ENCODE measurements around the gene KCNIP4.
"Not testable (repeated sequence)": the region's sequence is repeated elsewhere in the genome, so short reads cannot be mapped to it uniquely, and the experiment has no call there.

The KCNIP4 gene

GRCh38 chr4:21452931-21453330 is 495.6 kb downstream of the KCNIP4 start:
- DNase-seq: no peak

GRCh38 chr4:21451032-21451431 is 497.5 kb downstream of the KCNIP4 start:
- DNase-seq: no peak

GRCh38 chr4:21450331-21450730 is 498.2 kb downstream of the KCNIP4 start:
- no peak for DNase-seq

- no peak for DNase-seq
These were observed 501.1 kb downstream of the KCNIP4 start for GRCh38 chr4:21447301-21448054.

- no peak for DNase-seq
These were observed 528.4 kb downstream of the KCNIP4 start for GRCh38 chr4:21420166-21420565.

GRCh38 chr4:21415728-21416127 is 532.8 kb downstream of the KCNIP4 start:
- DNase-seq: no peak

- no peak for DNase-seq
These were observed 534.7 kb downstream of the KCNIP4 start for GRCh38 chr4:21413807-21414370.

GRCh38 chr4:21411086-21411485 is 537.5 kb downstream of the KCNIP4 start:
- DNase-seq: no peak

GRCh38 chr4:21410372-21410771 is 538.2 kb downstream of the KCNIP4 start:
- DNase-seq: no peak

- no peak for DNase-seq
These were observed 560.9 kb downstream of the KCNIP4 start for GRCh38 chr4:21387683-21388082.

- DNase-seq: no peak
These were observed 562.3 kb downstream of the KCNIP4 start for GRCh38 chr4:21386166-21386780.

GRCh38 chr4:21385706-21386105 is 562.9 kb downstream of the KCNIP4 start:
- DNase-seq: no peak

GRCh38 chr4:21384609-21385008 is 564.0 kb downstream of the KCNIP4 start:
- no peak for DNase-seq

GRCh38 chr4:21380861-21381260 is 567.7 kb downstream of the KCNIP4 start:
- DNase-seq: no peak

- DNase-seq: no peak
These were observed 571.5 kb downstream of the KCNIP4 start for GRCh38 chr4:21377046-21377445.

GRCh38 chr4:21376176-21376575 is 572.4 kb downstream of the KCNIP4 start:
- no peak for DNase-seq

- DNase-seq: no peak
These were observed 573.8 kb downstream of the KCNIP4 start for GRCh38 chr4:21374641-21375368.

GRCh38 chr4:21367567-21367966 is 581.0 kb downstream of the KCNIP4 start:
- no peak for DNase-seq

GRCh38 chr4:21366840-21367239 is 581.7 kb downstream of the KCNIP4 start:
- DNase-seq: no peak

- DNase-seq: no peak
These were observed 582.3 kb downstream of the KCNIP4 start for GRCh38 chr4:21366312-21366711.

- no peak for DNase-seq
These were observed 584.9 kb downstream of the KCNIP4 start for GRCh38 chr4:21363701-21364100.

GRCh38 chr4:21352354-21352753 is 596.2 kb downstream of the KCNIP4 start:
- DNase-seq: not testable (repeated sequence)

GRCh38 chr4:21347142-21347541 is 601.4 kb downstream of the KCNIP4 start:
- DNase-seq: no peak
